IMR-90 (cell line): ENCODE data around the gene SUB1. TPM values are rescaled to one million over a fixed set of nuclear protein-coding genes. Genes with fewer than 3 reads are reported as not detected.

ENCODE experiments used
- ATAC-seq: fragments of 200-7000 bp; cut with Tn5 transposase; 2 replicates; pipeline ENCODE4 v1.9.1; 2020; ENCODE audit warnings: low read depth, mild to moderate bottlenecking, moderate library complexity
- BruUV-seq: library from RNA; stranded (reverse); fragments of 400-500 nt; replicated peaks from 2 replicates; lab custom pipeline; 2021; lab: Mats Ljungman, UMichigan
- CTCF ChIA-PET: fragments of 300-600 bp; formaldehyde crosslinking; extraction: SDS; loops from one replicate; lab custom pipeline; 2021; ENCODE audit warnings: antibody characterized with exemption; lab: Yijun Ruan, JAX
- POLR2A ChIA-PET: fragments of 300-600 bp; sonication (Branson Sonifier 250); formaldehyde crosslinking; loops from one replicate; lab custom pipeline; 2022; ENCODE audit warnings: antibody characterized with exemption; ENCODE audit not compliant: unreplicated experiment; lab: Charles Lee
- DNase-seq: peaks from one replicate; pipeline ENCODE4 v3.0.0; 2013
- H2AFZ ChIP-seq: replicated peaks from 2 replicates; pipeline ENCODE3; 2013; ENCODE audit warnings: low read length, mild to moderate bottlenecking; ENCODE audit not compliant: poor library complexity
- H2AK5ac ChIP-seq: 2 replicates; pipeline ENCODE4 v1.6.1; 2013; ENCODE audit warnings: low read depth, low read length, inconsistent platforms
- H2AK9ac ChIP-seq: replicated peaks from 2 replicates; pipeline ENCODE3; 2013; ENCODE audit warnings: mild to moderate bottlenecking, low read depth, low read length, moderate library complexity; ENCODE audit not compliant: poor library complexity
- H2BK120ac ChIP-seq: 2 replicates; pipeline ENCODE4 v1.6.1; 2013; ENCODE audit warnings: low read depth, low read length, inconsistent platforms
- H2BK15ac ChIP-seq: 3 replicates; pipeline ENCODE4 v1.6.1; 2013; ENCODE audit warnings: low read depth, low read length, inconsistent platforms
- H2BK20ac ChIP-seq: 2 replicates; pipeline ENCODE4 v1.6.1; 2013; ENCODE audit warnings: low read depth, mild to moderate bottlenecking, inconsistent platforms, low read length, moderate library complexity
- H2BK5ac ChIP-seq: 2 replicates; pipeline ENCODE4 v1.6.1; 2013; ENCODE audit warnings: mild to moderate bottlenecking, low read depth, low read length, inconsistent platforms; ENCODE audit not compliant: poor library complexity, severe bottlenecking
- H3K14ac ChIP-seq: replicated peaks from 2 replicates; pipeline ENCODE4 v1.6.1; 2013; ENCODE audit warnings: low read depth, low read length, inconsistent platforms
- H3K18ac ChIP-seq: 2 replicates; pipeline ENCODE4 v1.6.1; 2013; ENCODE audit warnings: low read depth, low read length, control low read depth
- H3K23ac ChIP-seq: 2 replicates; pipeline ENCODE4 v1.6.1; 2013; ENCODE audit warnings: low read depth, low read length, inconsistent platforms
- H3K27ac ChIP-seq: 2 replicates; pipeline ENCODE4 v1.5.1; 2013; ENCODE audit warnings: mild to moderate bottlenecking, control low read depth, low read length; ENCODE audit not compliant: insufficient read depth
- H3K27me3 ChIP-seq: 2 replicates; pipeline ENCODE4 v1.6.1; 2013; ENCODE audit warnings: low read length; ENCODE audit not compliant: control insufficient read depth, insufficient read depth
- H3K36me3 ChIP-seq: 2 replicates; pipeline ENCODE4 v1.6.1; 2013; ENCODE audit warnings: low read length, mixed read lengths; ENCODE audit not compliant: control insufficient read depth, insufficient read depth
- H3K4ac ChIP-seq: 2 replicates; pipeline ENCODE4 v1.6.1; 2013; ENCODE audit warnings: low read depth, low read length, inconsistent platforms
- H3K4me1 ChIP-seq: 2 replicates; pipeline ENCODE4 v1.6.1; 2013; ENCODE audit warnings: low read length, mixed read lengths; ENCODE audit not compliant: control insufficient read depth, insufficient read depth
- H3K4me2 ChIP-seq: 2 replicates; pipeline ENCODE4 v1.6.1; 2013; ENCODE audit warnings: low read depth, mild to moderate bottlenecking, control low read depth, low read length, moderate library complexity
- H3K4me3 ChIP-seq: 2 replicates; pipeline ENCODE4 v1.5.1; 2013; ENCODE audit warnings: low read depth, mild to moderate bottlenecking, control low read depth, low read length, moderate library complexity; ENCODE audit not compliant: insufficient read depth
- H3K56ac ChIP-seq: 2 replicates; pipeline ENCODE4 v1.6.1; 2013; ENCODE audit warnings: low read length, inconsistent platforms; ENCODE audit not compliant: insufficient read depth; ENCODE audit errors: extremely low read depth
- H3K79me1 ChIP-seq, 2 experiments: 2 replicates each; pipeline ENCODE4 v1.6.1; 2013; ENCODE audit warnings: low read length in 2 of 2, inconsistent platforms in 1 of 2, low read depth in 1 of 2
- H3K9ac ChIP-seq: 2 replicates; pipeline ENCODE4 v1.6.1; 2013; ENCODE audit warnings: low read depth, low read length, control low read depth
- H3K9me1 ChIP-seq: 2 replicates; pipeline ENCODE4 v1.6.1; 2013; ENCODE audit warnings: low read length, inconsistent platforms; ENCODE audit not compliant: insufficient read depth
- H3K9me3 ChIP-seq: 2 replicates; pipeline ENCODE4 v1.6.1; 2013; ENCODE audit warnings: low read length; ENCODE audit not compliant: control insufficient read depth, insufficient read depth
- H4K20me1 ChIP-seq: 2 replicates; pipeline ENCODE4 v1.6.1; 2013; ENCODE audit warnings: low read length, inconsistent platforms; ENCODE audit not compliant: insufficient read depth
- H4K5ac ChIP-seq: 2 replicates; pipeline ENCODE4 v1.6.1; 2013; ENCODE audit warnings: mild to moderate bottlenecking, low read depth, low read length, control low read depth
- H4K8ac ChIP-seq, 2 experiments: 2 replicates each; pipeline ENCODE4 v1.6.1; 2013; ENCODE audit warnings: low read depth in 2 of 2, low read length in 2 of 2, control low read depth in 1 of 2, inconsistent platforms in 1 of 2
- H4K91ac ChIP-seq: 2 replicates; pipeline ENCODE4 v1.6.1; 2013; ENCODE audit warnings: low read depth, low read length, inconsistent platforms; ENCODE audit not compliant: insufficient read depth
- BHLHE40 ChIP-seq: fragments of 150-350 bp; IDR thresholded peaks from 2 replicates; pipeline ENCODE4 v1.6.1; 2016; ENCODE audit warnings: mild to moderate bottlenecking, low read depth, low read length
- CHD1 ChIP-seq: IDR thresholded peaks from 2 replicates; pipeline ENCODE4 v1.6.1; 2012; ENCODE audit warnings: low read depth, low read length, improper control_type of control experiment
- MAFK ChIP-seq: IDR thresholded peaks from 2 replicates; pipeline ENCODE4 v1.6.1; 2012; ENCODE audit warnings: low read depth, low read length, improper control_type of control experiment
- MAZ ChIP-seq: IDR thresholded peaks from 2 replicates; pipeline ENCODE4 v1.6.1; 2012; ENCODE audit warnings: low read depth, mild to moderate bottlenecking, low read length, improper control_type of control experiment, moderate library complexity, borderline replicate concordance
- MXI1 ChIP-seq: IDR thresholded peaks from 2 replicates; pipeline ENCODE4 v1.6.1; 2012; ENCODE audit warnings: low read depth, mild to moderate bottlenecking, low read length, moderate library complexity, borderline replicate concordance
- POLR2A ChIP-seq: IDR thresholded peaks from 2 replicates; pipeline ENCODE4 v1.6.1; 2012; ENCODE audit warnings: mild to moderate bottlenecking, low read depth, low read length
- RAD21 ChIP-seq: IDR thresholded peaks from 2 replicates; pipeline ENCODE4 v1.6.1; 2012; ENCODE audit warnings: low read length, improper control_type of control experiment
- SMC3 ChIP-seq: fragments of 150-350 bp; IDR thresholded peaks from 2 replicates; pipeline ENCODE4 v1.6.1; 2016; ENCODE audit warnings: low read depth, mild to moderate bottlenecking, antibody characterized with exemption, low read length, moderate library complexity
- WGBS, 2 experiments: methylation state at CpG; one replicate each; pipeline versions ENCODE4 v1.1.5 to v1.1.7; 2013; ENCODE audit warnings: missing lambda C conversion rate in 2 of 2; ENCODE audit not compliant: insufficient read length in 1 of 2; ENCODE audit errors: extremely low coverage in 2 of 2; 5-methylcytosine and 5-hydroxymethylcytosine counted together
- dilution Hi-C: fragments of 300-500 bp; cut with HindIII; formaldehyde crosslinking; loops from one replicate; pipeline ENCODE4 v1.14.3; 2018; ENCODE audit warnings: low sequenced_read_pairs; ENCODE audit not compliant: unreplicated experiment
- in situ Hi-C: fragments of 300-500 bp; cut with MboI; formaldehyde crosslinking; loops from 3 replicates; pipeline ENCODE4 v1.14.3; 2019; ENCODE audit warnings: low sequenced_read_pairs, inconsistent platforms, mixed read lengths
- intact Hi-C: fragments of 100-400 bp; cut with micrococcal nuclease; formaldehyde crosslinking; loops from 2 replicates; pipeline ENCODE4 v1.10.0; 2022
- polyA plus RNA-seq, 3 experiments: library from polyadenylated mRNA; depleted of rRNA; stranded (reverse); fragments of >200 nt; gene quantifications; 2 replicates each; pipeline ENCODE4 v1.2.3, GENCODE V29; 2012; ENCODE audit warnings: low replicate concordance in 1 of 3
- total RNA-seq: library from RNA; depleted of rRNA; stranded (reverse); fragments of >200 nt; gene quantifications from 2 replicates; pipeline ENCODE4 v1.2.3, GENCODE V29; 2012
- TF ChIP-seq, protein P1 (sequence below): conservative IDR thresholded peaks from 2 replicates; pipeline ENCODE4 v1.5.1; 2012; ENCODE audit warnings: mild to moderate bottlenecking, low read depth, low read length, improper control_type of control experiment
- TF ChIP-seq, protein P2 (sequence below): fragments of 150-350 bp; IDR thresholded peaks from 2 replicates; pipeline ENCODE4 v1.6.1; 2016; ENCODE audit warnings: low read depth, mild to moderate bottlenecking, low read length, moderate library complexity, borderline replicate concordance

Gene SUB1
- total and polyA plus RNA-seq, 2 of the 4 experiments (the other 2 are of a cell fraction), result 19.5 to 155 TPM

DNA sequence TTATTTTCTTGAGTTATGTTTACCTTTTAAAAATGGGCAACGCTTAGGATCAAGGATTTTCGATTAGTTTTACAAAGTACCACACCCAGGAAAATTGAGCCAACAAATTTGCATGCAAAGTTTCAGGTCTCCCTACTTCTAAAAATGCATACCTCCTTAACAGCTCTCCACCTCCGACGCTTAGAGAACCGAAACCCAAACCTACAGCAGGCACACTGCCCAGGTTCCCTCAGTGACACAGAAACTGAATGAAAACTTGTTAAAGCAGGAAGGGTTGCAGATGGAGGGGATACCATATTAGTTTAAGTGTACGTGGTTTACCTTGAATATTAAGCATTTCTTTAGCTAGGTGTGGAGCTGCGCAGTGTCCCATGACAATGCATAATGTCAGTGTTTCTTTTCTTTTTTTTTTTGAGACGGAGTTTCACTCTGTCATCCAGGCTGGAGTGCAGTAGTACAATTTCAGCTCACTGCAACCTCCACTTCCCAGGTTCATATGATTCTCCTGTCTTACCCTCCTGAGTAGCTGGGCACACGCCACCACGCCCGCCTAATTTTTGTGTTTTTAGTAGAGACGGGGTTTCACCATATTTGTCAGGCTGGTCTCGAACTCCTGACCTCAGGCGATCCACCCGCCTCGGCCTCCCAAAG, 1.6 kb upstream of the SUB1 start:
- Histone ChIP-seq H3K36me3 (peaks cover 2% of the 10 kb centered on the region), H4K5ac (no peak overlapping the region), H3K14ac (no peak overlapping the region), H3K9me3 (no peaks in the 10 kb centered on the region), H3K9ac (no peak overlapping the region), H3K27me3 (peaks cover 2% of the 10 kb centered on the region; the same call in 1 of the 2 replicates), H3K18ac (no peak overlapping the region), H3K4me1 (peaks cover 4% of the 10 kb centered on the region), H4K8ac (no peak overlapping the region), H3K23ac (no peak overlapping the region), H2AK9ac (no peak overlapping the region), H3K4me3 (no peak overlapping the region), H3K9me1 (no peaks in the 10 kb centered on the region), H3K56ac (no peak overlapping the region), H3K4me2 (no peak overlapping the region), H2BK120ac (no peak overlapping the region), H4K20me1 (peaks cover 28% of the 10 kb centered on the region), H3K27ac (no peak overlapping the region), H2AFZ (no peak overlapping the region), H2BK20ac (no peak overlapping the region), H3K79me1 (peaks cover 0 to 16% of the 10 kb centered on the region in 2 experiments; a peak in 3 of 4 replicates), H2BK5ac (no peak overlapping the region), H2BK15ac (no peak overlapping the region), H4K91ac (no peak overlapping the region), H3K4ac (no peak overlapping the region), H2AK5ac (no peak overlapping the region)
- ChIA-PET CTCF (interaction anchor here (0.6 to 1.5 kb wide), 5 partner anchors 79 to 1010 kb away, joined by 3 to 10 read pairs (median 4); no protein-coding TSS in a partner anchor), POLR2A (no interaction called here)
- BruUV-seq, result no TSS peak
- intact Hi-C loops (no loop called here), dilution Hi-C loops (no loop called here), in situ Hi-C loops (loop anchor here (5.0 kb wide), 1 partner anchor 76 kb away; no protein-coding TSS in a partner anchor)
- DNase-seq (no peak), ATAC-seq (no peak)
- WGBS, 2 experiments, result 100% methylated on average over 2 of the region's 16 CpGs; no CpG with 5 or more reads in 1 of the 2 experiments
- no peak for TF ChIP-seq CHD1
- TF ChIP-seq RAD21, result no peak
- TF ChIP-seq MAZ, result no peak
- no peak for TF ChIP-seq POLR2A
- TF ChIP-seq MXI1, result no peak
- TF ChIP-seq MAFK, result no peak
- TF ChIP-seq BHLHE40, result no peak
- TF ChIP-seq, protein P1, sequence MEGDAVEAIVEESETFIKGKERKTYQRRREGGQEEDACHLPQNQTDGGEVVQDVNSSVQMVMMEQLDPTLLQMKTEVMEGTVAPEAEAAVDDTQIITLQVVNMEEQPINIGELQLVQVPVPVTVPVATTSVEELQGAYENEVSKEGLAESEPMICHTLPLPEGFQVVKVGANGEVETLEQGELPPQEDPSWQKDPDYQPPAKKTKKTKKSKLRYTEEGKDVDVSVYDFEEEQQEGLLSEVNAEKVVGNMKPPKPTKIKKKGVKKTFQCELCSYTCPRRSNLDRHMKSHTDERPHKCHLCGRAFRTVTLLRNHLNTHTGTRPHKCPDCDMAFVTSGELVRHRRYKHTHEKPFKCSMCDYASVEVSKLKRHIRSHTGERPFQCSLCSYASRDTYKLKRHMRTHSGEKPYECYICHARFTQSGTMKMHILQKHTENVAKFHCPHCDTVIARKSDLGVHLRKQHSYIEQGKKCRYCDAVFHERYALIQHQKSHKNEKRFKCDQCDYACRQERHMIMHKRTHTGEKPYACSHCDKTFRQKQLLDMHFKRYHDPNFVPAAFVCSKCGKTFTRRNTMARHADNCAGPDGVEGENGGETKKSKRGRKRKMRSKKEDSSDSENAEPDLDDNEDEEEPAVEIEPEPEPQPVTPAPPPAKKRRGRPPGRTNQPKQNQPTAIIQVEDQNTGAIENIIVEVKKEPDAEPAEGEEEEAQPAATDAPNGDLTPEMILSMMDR, result no peak
- TF ChIP-seq, protein P2, sequence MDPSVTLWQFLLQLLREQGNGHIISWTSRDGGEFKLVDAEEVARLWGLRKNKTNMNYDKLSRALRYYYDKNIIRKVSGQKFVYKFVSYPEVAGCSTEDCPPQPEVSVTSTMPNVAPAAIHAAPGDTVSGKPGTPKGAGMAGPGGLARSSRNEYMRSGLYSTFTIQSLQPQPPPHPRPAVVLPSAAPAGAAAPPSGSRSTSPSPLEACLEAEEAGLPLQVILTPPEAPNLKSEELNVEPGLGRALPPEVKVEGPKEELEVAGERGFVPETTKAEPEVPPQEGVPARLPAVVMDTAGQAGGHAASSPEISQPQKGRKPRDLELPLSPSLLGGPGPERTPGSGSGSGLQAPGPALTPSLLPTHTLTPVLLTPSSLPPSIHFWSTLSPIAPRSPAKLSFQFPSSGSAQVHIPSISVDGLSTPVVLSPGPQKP, result no peak
- TF ChIP-seq SMC3, result no peak
